DND-41 (cell line): ENCODE results near the gene ADPRHL1.

Experiments
- ATAC-seq: fragments of 200-7000 bp; cut with Tn5 transposase; 3 replicates; pipeline ENCODE4 v1.9.1; 2021; ENCODE audit warnings: low read depth; ENCODE audit not compliant: insufficient read depth
- DNase-seq: peaks from one replicate; pipeline ENCODE4 v3.0.0-alpha.2; 2020
- H2AFZ ChIP-seq: 2 replicates; pipeline ENCODE4 v1.6.0; 2012; ENCODE audit warnings: low read depth, low read length
- H3K27ac ChIP-seq: 2 replicates; pipeline ENCODE4 v1.5.1; 2012; ENCODE audit warnings: low read length, inconsistent platforms
- H3K27me3 ChIP-seq: fragments of 200-600 bp; sonication (generic); 2 replicates; pipeline ENCODE4 v1.6.0; 2012; ENCODE audit warnings: low read length, mild to moderate bottlenecking, inconsistent platforms; ENCODE audit not compliant: insufficient read depth, poor library complexity
- H3K36me3 ChIP-seq: 2 replicates; pipeline ENCODE4 v1.5.1; 2012; ENCODE audit warnings: low read length, inconsistent platforms; ENCODE audit not compliant: insufficient read depth
- H3K4me1 ChIP-seq: 2 replicates; pipeline ENCODE4 v1.5.1; 2012; ENCODE audit warnings: mild to moderate bottlenecking, low read length; ENCODE audit not compliant: insufficient read depth
- H3K4me2 ChIP-seq: 2 replicates; pipeline ENCODE4 v1.6.0; 2012; ENCODE audit warnings: mild to moderate bottlenecking, moderate library complexity, low read length, inconsistent platforms; ENCODE audit not compliant: insufficient read depth
- H3K4me3 ChIP-seq, 2 experiments: fragments of 200-600 bp in 1 of 2; shearing (Covaris generic) in 1 of 2; 2 replicates each; pipeline ENCODE4 v1.5.1; 2012 to 2016; ENCODE audit warnings: inconsistent platforms in 2 of 2, low read length in 2 of 2, mild to moderate bottlenecking in 2 of 2, low read depth in 1 of 2, moderate library complexity in 1 of 2
- H3K79me2 ChIP-seq: 2 replicates; pipeline ENCODE4 v1.6.0; 2012; ENCODE audit warnings: low read length, inconsistent platforms; ENCODE audit not compliant: insufficient read depth
- H3K9ac ChIP-seq: 2 replicates; pipeline ENCODE4 v1.6.0; 2012; ENCODE audit warnings: low read depth, mild to moderate bottlenecking, inconsistent platforms, low read length, moderate library complexity
- H3K9me3 ChIP-seq: 2 replicates; pipeline ENCODE4 v1.5.1; 2012; ENCODE audit warnings: low read length, moderate library complexity, mild to moderate bottlenecking, inconsistent platforms; ENCODE audit not compliant: insufficient read depth, severe bottlenecking
- H4K20me1 ChIP-seq: 2 replicates; pipeline ENCODE4 v1.6.0; 2012; ENCODE audit warnings: low read length; ENCODE audit not compliant: insufficient read depth
- CTCF ChIP-seq: IDR thresholded peaks from 2 replicates; pipeline ENCODE4 v1.5.1; 2012; ENCODE audit warnings: borderline replicate concordance, low read length, moderate library complexity, mild to moderate bottlenecking; ENCODE audit not compliant: poor library complexity, severe bottlenecking; ENCODE audit errors: extremely low read depth
- EZH2 ChIP-seq: IDR thresholded peaks from 3 replicates; pipeline ENCODE4 v1.6.1; 2012; ENCODE audit warnings: borderline replicate concordance, low read depth, mild to moderate bottlenecking, moderate library complexity, low read length, inconsistent platforms; ENCODE audit not compliant: severe bottlenecking

ADPRHL1 gene

GRCh38 chr13:113461022-113461751 is 7.9 kb upstream of the ADPRHL1 start:
- no peak for ATAC-seq
- TF ChIP-seq EZH2 (no peak), CTCF (no peak)
- Histone ChIP-seq H3K79me2 (no peaks in the 10 kb centered on the region), H2AFZ (no peak overlapping the region), H3K27me3 (no peaks in the 10 kb centered on the region), H3K9ac (no peak overlapping the region), H3K36me3 (peaks cover 64% of the 10 kb centered on the region), H3K4me2 (no peak overlapping the region), H3K4me1 (no peaks in the 10 kb centered on the region), H3K9me3 (no peaks in the 10 kb centered on the region), H3K4me3 (no peak overlapping the region), H3K27ac (no peak overlapping the region), H4K20me1 (peaks cover 16% of the 10 kb centered on the region)
- no peak for DNase-seq

- H4K20me1 ChIP-seq, result peaks cover 17% of the 10 kb centered on the region
- TF ChIP-seq CTCF, result no peak
- no peak for TF ChIP-seq EZH2
These were observed 7.3 kb upstream of the ADPRHL1 start for GRCh38 chr13:113460599-113460998.

GRCh38 chr13:113460064-113460555 is 6.8 kb upstream of the ADPRHL1 start:
- Histone ChIP-seq H3K9me3 (no peaks in the 10 kb centered on the region), H3K27ac (no peak overlapping the region), H2AFZ (no peak overlapping the region), H3K4me3 (no peak overlapping the region), H3K4me2 (no peak overlapping the region), H3K4me1 (no peaks in the 10 kb centered on the region), H3K9ac (no peak overlapping the region), H3K36me3 (peaks cover 71% of the 10 kb centered on the region), H4K20me1 (peaks cover 20% of the 10 kb centered on the region), H3K79me2 (no peaks in the 10 kb centered on the region), H3K27me3 (no peaks in the 10 kb centered on the region)
- TF ChIP-seq CTCF (no peak), EZH2 (no peak)
- DNase-seq (no peak), ATAC-seq (no peak)

More at GRCh38 chr13:113460599-113460998, 7.3 kb upstream of the ADPRHL1 start:
- no peak for DNase-seq
- H2AFZ ChIP-seq, result no peak overlapping the region
- peaks cover 66% of the 10 kb centered on the region for H3K36me3 ChIP-seq
- no peak for ATAC-seq
- H3K9me3 ChIP-seq, result no peaks in the 10 kb centered on the region
- H3K4me2 ChIP-seq, result no peak overlapping the region
- no peaks in the 10 kb centered on the region for H3K27me3 ChIP-seq
- no peak overlapping the region for H3K9ac ChIP-seq
- H3K4me1 ChIP-seq, result no peaks in the 10 kb centered on the region
- H3K4me3 ChIP-seq, result no peak overlapping the region
- no peak overlapping the region for H3K27ac ChIP-seq
- no peaks in the 10 kb centered on the region for H3K79me2 ChIP-seq
